Transverse colon (tissue), 4 donors: ENCODE data around the gene TLR9. TPM values are rescaled to one million over a fixed set of nuclear protein-coding genes. Genes with fewer than 3 reads are reported as not detected.

ENCODE experiments used
- DNase-seq: peaks from one replicate; pipeline ENCODE4 v3.0.0-alpha.2; 2019
- H3K27ac ChIP-seq, 4 donors: fragments of 200-600 bp; sonication (generic); 2 replicates each; pipeline ENCODE4 v1.5.1; 2016 to 2018; ENCODE audit warnings: inconsistent platforms in 4 of 4
- H3K27me3 ChIP-seq: fragments of 200-600 bp; sonication (generic); 2 replicates; pipeline ENCODE4 v1.5.1; 2017; ENCODE audit warnings: inconsistent platforms
- H3K36me3 ChIP-seq, 4 donors: fragments of 200-600 bp; sonication (generic); 2 replicates each; pipeline ENCODE4 v1.5.1; 2017 to 2019; ENCODE audit warnings: inconsistent platforms in 4 of 4
- H3K4me1 ChIP-seq, 4 donors: fragments of 200-600 bp; sonication (generic); 2 replicates each; pipeline ENCODE4 v1.5.1; 2017 to 2020; ENCODE audit warnings: inconsistent platforms in 4 of 4
- H3K4me3 ChIP-seq, 4 donors: fragments of 200-600 bp; sonication (generic); 1 replicate in 1 of 4; 2 replicates in 3 of 4; pipeline versions ENCODE4 v1.5.1 to v1.6.1; 2017 to 2019; ENCODE audit warnings: inconsistent platforms in 4 of 4
- H3K9me3 ChIP-seq, 2 donors: fragments of 200-600 bp; sonication (generic); 2 replicates each; pipeline ENCODE4 v1.5.1; 2017 to 2019; ENCODE audit warnings: inconsistent platforms in 2 of 2
- CTCF ChIP-seq, 5 experiments: fragments of 200-600 bp in 3 of 5; fragments of 450-650 bp in 2 of 5; sonication (generic) in 3 of 5; IDR thresholded peaks; 1 replicate in 2 of 5; 2 replicates in 3 of 5; pipeline ENCODE4 v1.5.1; 2016 to 2017; ENCODE audit warnings: antibody characterized with exemption in 5 of 5, inconsistent platforms in 3 of 5, mild to moderate bottlenecking in 2 of 5, moderate library complexity in 1 of 5
- EP300 ChIP-seq: sonication (generic); formaldehyde crosslinking; IDR thresholded peaks from one replicate; pipeline ENCODE4 v1.6.1; 2017; ENCODE audit warnings: antibody characterized with exemption, low read depth
- POLR2A ChIP-seq: fragments of 450-650 bp; IDR thresholded peaks from one replicate; pipeline ENCODE4 v1.6.1; 2016; ENCODE audit warnings: antibody characterized with exemption, mild to moderate bottlenecking, moderate library complexity
- POLR2AphosphoS5 ChIP-seq, 3 donors: sonication (generic); formaldehyde crosslinking; IDR thresholded peaks; one replicate each; pipeline ENCODE4 v1.6.1; 2016; ENCODE audit warnings: antibody characterized with exemption in 3 of 3
- WGBS, 2 donors: methylation state at CpG; one replicate each; pipeline ENCODE4 v1.1.5; 2018; ENCODE audit warnings: low coverage in 1 of 2; 5-methylcytosine and 5-hydroxymethylcytosine counted together
- in situ Hi-C, 4 donors: fragments of 200-750 bp; cut with MboI; loops; one replicate each; pipeline versions ENCODE4 v1.15.0 to v1.15.1; 2017; ENCODE audit warnings: low sequenced_read_pairs in 3 of 4, low pct_ligation_motif_present in 1 of 4, low pct_unique_long_range_greater_than_20kb in 1 of 4
- intact Hi-C: fragments of 100-400 bp; cut with DNase I; formaldehyde crosslinking; loops from one replicate; pipeline ENCODE4 v1.15.1; 2023; ENCODE audit warnings: low total_unique reads
- total RNA-seq, 4 donors: library from RNA; depleted of rRNA; stranded (reverse); fragments of >200 nt; gene quantifications; one replicate each; pipeline ENCODE4 v1.1.0, GENCODE V29; 2016

Gene TLR9
- total RNA-seq, 4 donors from 2014 or later: 0.16 TPM; not detected in 3

GRCh38 chr3:52249683-52250082 is 24.2 kb upstream of the TLR9 start:
- TF ChIP-seq EP300 (no peak), POLR2AphosphoS5 (IDR thresholded peaks at IDR 0.05) (no peak), POLR2A (no peak), CTCF (IDR thresholded peaks at IDR 0.05) (no peak)

GRCh38 chr3:52248816-52249547 is 23.5 kb upstream of the TLR9 start:
- intact Hi-C loops: no loop called here
- H3K27me3 ChIP-seq: no peaks in the 10 kb centered on the region
- DNase-seq: no peak
- in situ Hi-C loops: loop anchor here in 2 of 4 donors (25.0 kb wide), 1 partner anchor 88 kb away; no protein-coding TSS in a partner anchor
- no peak overlapping the region for H3K27ac ChIP-seq
- no peak overlapping the region for H3K4me3 ChIP-seq
- peaks cover 3 to 30% (median 14%) of the 10 kb centered on the region in 4 donors for H3K4me1 ChIP-seq
- TF ChIP-seq CTCF (IDR thresholded peaks at IDR 0.05) (no peak), EP300 (no peak), POLR2AphosphoS5 (IDR thresholded peaks at IDR 0.05) (no peak), POLR2A (no peak)
- H3K9me3 ChIP-seq: no peaks in the 10 kb centered on the region
- 75 to 90% methylated on average over 4 to 10 of the region's 10 CpGs for WGBS, 2 donors
- no peaks in the 10 kb centered on the region for H3K36me3 ChIP-seq

More at GRCh38 chr3:52249683-52250082, 24.2 kb upstream of the TLR9 start:
- DNase-seq: no peak
- 84% methylated on average over 6 of the region's 6 CpGs; no CpG with 5 or more reads in 1 of the 2 donors for WGBS, 2 donors
- Histone ChIP-seq H3K4me1 (peaks cover 3 to 30% (median 16%) of the 10 kb centered on the region in 4 donors), H3K27me3 (no peaks in the 10 kb centered on the region), H3K9me3 (no peaks in the 10 kb centered on the region), H3K36me3 (peaks cover 0 to 5% (median 0%) of the 10 kb centered on the region in 4 donors), H3K4me3 (no peak overlapping the region), H3K27ac (no peak overlapping the region)
- intact Hi-C loops: no loop called here
- in situ Hi-C loops: loop anchor here in 2 of 4 donors (25.0 kb wide), 1 partner anchor 88 kb away; no protein-coding TSS in a partner anchor

GRCh38 chr3:52248165-52248541 is 22.7 kb upstream of the TLR9 start:
- Histone ChIP-seq H3K4me3 (no peak overlapping the region), H3K4me1 (peaks cover 0 to 23% (median 11%) of the 10 kb centered on the region in 4 donors), H3K27ac (no peak overlapping the region), H3K9me3 (no peaks in the 10 kb centered on the region), H3K27me3 (no peaks in the 10 kb centered on the region), H3K36me3 (no peaks in the 10 kb centered on the region)
- 86% methylated on average over 9 of the region's 10 CpGs; no CpG with 5 or more reads in 1 of the 2 donors for WGBS, 2 donors
- no peak for DNase-seq
- intact Hi-C loops: no loop called here
- TF ChIP-seq POLR2A: no peak
- TF ChIP-seq EP300: no peak
- TF ChIP-seq CTCF (IDR thresholded peaks at IDR 0.05): no peak
- TF ChIP-seq POLR2AphosphoS5 (IDR thresholded peaks at IDR 0.05): no peak
- in situ Hi-C loops: loop anchor here in 2 of 4 donors (25.0 kb wide), 1 partner anchor 89 kb away; no protein-coding TSS in a partner anchor

GRCh38 chr3:52247409-52248164 is 22.1 kb upstream of the TLR9 start:
- Histone ChIP-seq H3K4me3 (no peak overlapping the region), H3K27me3 (no peaks in the 10 kb centered on the region), H3K36me3 (no peaks in the 10 kb centered on the region), H3K27ac (peak overlapping the region in 1 of 4 donors; percentile 92), H3K4me1 (peaks cover 0 to 23% (median 9%) of the 10 kb centered on the region in 4 donors), H3K9me3 (no peaks in the 10 kb centered on the region)
- no peak for DNase-seq
- WGBS, 2 donors: 94 to 100% methylated on average over 2 to 7 of the region's 7 CpGs
- no peak for TF ChIP-seq EP300
- no peak for TF ChIP-seq CTCF (IDR thresholded peaks at IDR 0.05)
- no peak for TF ChIP-seq POLR2AphosphoS5 (IDR thresholded peaks at IDR 0.05)
- no peak for TF ChIP-seq POLR2A
- intact Hi-C loops (no loop called here), in situ Hi-C loops (loop anchor here in 2 of 4 donors (25.0 kb wide), 1 partner anchor 90 kb away; no protein-coding TSS in a partner anchor)
